HCT116 (cell line): ENCODE results near the gene CDH16. TPM values are rescaled to one million over a fixed set of nuclear protein-coding genes. Genes with fewer than 3 reads are reported as not detected.

Source experiments
- ATAC-seq: fragments of 200-7000 bp; cut with Tn5 transposase; 2 replicates; pipeline ENCODE4 v1.9.1; 2020; ENCODE audit warnings: mild to moderate bottlenecking, moderate library complexity
- BruUV-seq: library from RNA; stranded (reverse); fragments of 400-500 nt; replicated peaks from 2 replicates; lab custom pipeline; 2021; lab: Mats Ljungman, UMichigan
- CTCF ChIA-PET: fragments of 300-600 bp; sonication (Branson Sonifier 250); formaldehyde crosslinking; loops from one replicate; lab custom pipeline; 2021; ENCODE audit warnings: antibody characterized with exemption; lab: Charles Lee
- POLR2A ChIA-PET: fragments of 300-600, 350-600 bp; sonication (Branson Sonifier 250); formaldehyde crosslinking; loops from one replicate; lab custom pipeline; 2021; ENCODE audit warnings: antibody characterized with exemption; lab: Charles Lee
- RAD21 ChIA-PET, 2 experiments: fragments of 300-600 bp; sonication (Branson Sonifier 250); formaldehyde crosslinking; loops; one replicate each; lab custom pipeline; 2023; ENCODE audit warnings: low total read pairs in 2 of 2; ENCODE audit not compliant: uncharacterized antibody in 2 of 2, unreplicated experiment in 2 of 2, low non-redundant PET in 1 of 2; lab: Charles Lee
- DNase-seq: peaks from one replicate; pipeline ENCODE4 v3.0.0-alpha.2; 2010; ENCODE audit warnings: low read depth, low spot score
- H2AFZ ChIP-seq: fragments of 200-600 bp; shearing (Covaris generic), sonication (generic); 2 replicates; pipeline ENCODE4 v1.6.1; 2017; ENCODE audit warnings: low read depth, mixed run types, mixed read lengths, antibody characterized with exemption, low read length; ENCODE audit not compliant: poor library complexity, severe bottlenecking
- H3K27ac ChIP-seq: 2 replicates; pipeline ENCODE4 v1.5.1; 2012; ENCODE audit warnings: low read depth, low read length
- H3K27me3 ChIP-seq: fragments of 200-600 bp; sonication (generic); 2 replicates; pipeline ENCODE4 v1.6.1; 2016; ENCODE audit warnings: mixed run types, low read length, mixed read lengths; ENCODE audit not compliant: insufficient read depth
- H3K36me3 ChIP-seq, 2 experiments: fragments of 200-500 bp in 1 of 2; fragments of 200-600 bp in 1 of 2; sonication (Bioruptor generic) in 1 of 2; sonication (generic) in 1 of 2; 2 replicates each; pipeline versions ENCODE4 v1.5.1 to v1.6.1; 2014 to 2016; ENCODE audit warnings: low read length in 2 of 2, inconsistent platforms in 1 of 2, mixed read lengths in 1 of 2, mixed run types in 1 of 2; ENCODE audit not compliant: insufficient read depth in 2 of 2, control insufficient read depth in 1 of 2
- H3K4me1 ChIP-seq, 2 experiments: fragments of 200-600 bp in 1 of 2; sonication (generic) in 1 of 2; 2 replicates each; pipeline versions ENCODE4 v1.5.1 to v1.6.1; 2012 to 2017; ENCODE audit warnings: low read length in 2 of 2, inconsistent platforms in 1 of 2, mild to moderate bottlenecking in 1 of 2, mixed read lengths in 1 of 2, mixed run types in 1 of 2, moderate library complexity in 1 of 2; ENCODE audit not compliant: insufficient read depth in 2 of 2, control insufficient read depth in 1 of 2
- H3K4me2 ChIP-seq: fragments of 200-600 bp; sonication (generic); 2 replicates; pipeline ENCODE4 v1.6.1; 2017; ENCODE audit warnings: mixed run types, low read length, mixed read lengths
- H3K4me3 ChIP-seq, 2 experiments: fragments of 200-600 bp in 1 of 2; sonication (generic) in 1 of 2; replicated peaks in 1 of 2; 2 replicates each; pipeline ENCODE4 v1.5.1; 2011 to 2016; ENCODE audit warnings: low read length in 2 of 2, control low read depth in 1 of 2, low read depth in 1 of 2, mild to moderate bottlenecking in 1 of 2, mixed read lengths in 1 of 2, mixed run types in 1 of 2
- H3K79me2 ChIP-seq: fragments of 200-600 bp; sonication (generic); 2 replicates; pipeline ENCODE4 v1.6.1; 2017; ENCODE audit warnings: mild to moderate bottlenecking, mixed run types, low read length, moderate library complexity, mixed read lengths; ENCODE audit not compliant: insufficient read depth
- H3K9ac ChIP-seq: fragments of 200-600 bp; sonication (generic); 2 replicates; pipeline ENCODE4 v1.6.1; 2016; ENCODE audit warnings: low read length, mixed read lengths
- H3K9me2 ChIP-seq: fragments of 200-600 bp; sonication (generic), shearing (Covaris generic); 2 replicates; pipeline ENCODE4 v1.6.1; 2017; ENCODE audit warnings: mixed run types, mild to moderate bottlenecking, moderate library complexity; ENCODE audit not compliant: insufficient read depth
- H3K9me3 ChIP-seq, 2 experiments: fragments of 200-500 bp in 1 of 2; fragments of 200-600 bp in 1 of 2; sonication (Bioruptor generic) in 1 of 2; sonication (generic) in 1 of 2; 2 replicates each; pipeline ENCODE4 v1.6.1; 2014 to 2017; ENCODE audit warnings: low read length in 2 of 2, mixed read lengths in 2 of 2, inconsistent platforms in 1 of 2, low read depth in 1 of 2, mild to moderate bottlenecking in 1 of 2, mixed run types in 1 of 2, moderate library complexity in 1 of 2; ENCODE audit not compliant: control insufficient read depth in 1 of 2, insufficient read depth in 1 of 2
- H4K20me1 ChIP-seq: fragments of 200-600 bp; sonication (generic), shearing (Covaris generic); 2 replicates; pipeline ENCODE4 v1.6.1; 2017; ENCODE audit warnings: mixed run types, mild to moderate bottlenecking, moderate library complexity; ENCODE audit not compliant: insufficient read depth
- ATF3 ChIP-seq: IDR thresholded peaks from 2 replicates; pipeline ENCODE4 v1.6.1; 2012
- CBX3 ChIP-seq: IDR thresholded peaks from 2 replicates; pipeline ENCODE4 v1.6.1; 2012; ENCODE audit warnings: low read depth
- CTCF ChIP-seq, 3 experiments: fragments of 200-600 bp in 1 of 3; sonication (generic) in 1 of 3; IDR thresholded peaks in 2 of 3; conservative IDR thresholded peaks in 1 of 3; 2 replicates each; pipeline ENCODE4 v1.5.1; 2012 to 2017; ENCODE audit warnings: low read depth in 2 of 3, low read length in 2 of 3, antibody characterized with exemption in 1 of 3, borderline replicate concordance in 1 of 3, control low read depth in 1 of 3, mild to moderate bottlenecking in 1 of 3, mixed read lengths in 1 of 3, mixed run types in 1 of 3, moderate library complexity in 1 of 3; ENCODE audit not compliant: insufficient read depth in 1 of 3
- EGR1 ChIP-seq: IDR thresholded peaks from 2 replicates; pipeline ENCODE4 v1.6.1; 2012; ENCODE audit warnings: low read depth
- ELF1 ChIP-seq: IDR thresholded peaks from 2 replicates; pipeline ENCODE4 v1.6.1; 2012; ENCODE audit warnings: low read depth, borderline replicate concordance
- EZH2 ChIP-seq: fragments of 200-600 bp; sonication (generic); IDR thresholded peaks from 2 replicates; pipeline ENCODE4 v1.6.1; 2017; ENCODE audit warnings: antibody characterized with exemption, mixed run types
- EZH2phosphoT487 ChIP-seq: fragments of 200-600 bp; IDR thresholded peaks from 2 replicates; pipeline ENCODE4 v1.6.1; 2018; ENCODE audit warnings: antibody characterized with exemption, borderline replicate concordance
- FOSL1 ChIP-seq: IDR thresholded peaks from 2 replicates; pipeline ENCODE4 v1.6.1; 2012; ENCODE audit warnings: low read depth
- JUND ChIP-seq: IDR thresholded peaks from 2 replicates; pipeline ENCODE4 v1.6.1; 2012
- POLR2AphosphoS5 ChIP-seq: IDR thresholded peaks from 2 replicates; pipeline ENCODE4 v1.6.1; 2011; ENCODE audit warnings: mild to moderate bottlenecking, low read depth, low read length, moderate library complexity
- RAD21 ChIP-seq: IDR thresholded peaks from 2 replicates; pipeline ENCODE4 v1.6.1; 2012; ENCODE audit warnings: low read depth, mild to moderate bottlenecking
- REST ChIP-seq: IDR thresholded peaks from 2 replicates; pipeline ENCODE4 v1.6.1; 2012; ENCODE audit warnings: low read depth
- SIN3A ChIP-seq: IDR thresholded peaks from 2 replicates; pipeline ENCODE4 v1.6.1; 2012; ENCODE audit warnings: low read depth
- SRF ChIP-seq: IDR thresholded peaks from 2 replicates; pipeline ENCODE4 v1.6.1; 2012; ENCODE audit warnings: low read depth
- TCF7L2 ChIP-seq: IDR thresholded peaks from 2 replicates; pipeline ENCODE4 v1.7.0; 2011; ENCODE audit warnings: borderline replicate concordance, inconsistent platforms; ENCODE audit not compliant: insufficient read depth, insufficient read length; ENCODE audit errors: extremely low read depth
- YY1 ChIP-seq: IDR thresholded peaks from 2 replicates; pipeline ENCODE4 v1.6.1; 2011; ENCODE audit warnings: low read length, low read depth, moderate library complexity, mild to moderate bottlenecking; ENCODE audit not compliant: insufficient replicate concordance; ENCODE audit errors: extremely low read depth
- ZBTB33 ChIP-seq: IDR thresholded peaks from 2 replicates; pipeline ENCODE4 v1.6.1; 2011; ENCODE audit warnings: mild to moderate bottlenecking, low read length, moderate library complexity; ENCODE audit not compliant: insufficient replicate concordance; ENCODE audit errors: extremely low read depth
- ZFX ChIP-seq: fragments of 450-650 bp; IDR thresholded peaks from 2 replicates; pipeline ENCODE4 v1.6.1; 2017
- ZNF274 ChIP-seq: fragments of 200-500 bp; sonication (Bioruptor generic); IDR thresholded peaks from 2 replicates; pipeline ENCODE4 v1.6.1; 2014; ENCODE audit warnings: mild to moderate bottlenecking, low read depth, low read length, inconsistent platforms
- intact Hi-C: fragments of 100-400 bp; cut with micrococcal nuclease; formaldehyde crosslinking; loops from 2 replicates; pipeline ENCODE4 v1.10.0; 2022
- total RNA-seq: library from RNA; stranded (reverse); gene quantifications from one replicate; pipeline ENCODE4 v1.2.1, GENCODE V29; 2021; ENCODE audit not compliant: unreplicated experiment

Gene CDH16
- total RNA-seq, 1 experiment from 2014 or later, result not detected

GRCh38 chr16:66935314-66936011, 16.8 kb upstream of the CDH16 start, which contains the start of gene CES2:
CES2 (plus strand) TSS chr16:66935516; CDS start chr16:66935636, 120 bp downstream.
- Histone ChIP-seq H3K36me3 (peaks cover 14 to 28% of the 10 kb centered on the region in 2 experiments; a peak in 3 of 4 replicates), H3K4me3 (peak within 1 kb of the TSS; percentile 99), H3K9me2 (no peaks in the 10 kb centered on the region), H2AFZ (no peak within 1 kb of the TSS), H3K79me2 (peaks cover 62% of the 10 kb centered on the region), H3K9ac (peak within 1 kb of the TSS; percentile 98), H3K4me2 (peak within 1 kb of the TSS; percentile 97), H4K20me1 (no peaks in the 10 kb centered on the region), H3K27me3 (no peaks in the 10 kb centered on the region), H3K4me1 (peaks cover 0 to 26% of the 10 kb centered on the region in 2 experiments; a peak in 3 of 4 replicates), H3K27ac (peak within 1 kb of the TSS; percentile 95), H3K9me3 (no peaks in the 10 kb centered on the region)
- DNase-seq (no peak), ATAC-seq (peak; percentile 39)
- ChIA-PET RAD21 (no interaction called here), CTCF (no interaction called here), POLR2A (no interaction called here)
- TF ChIP-seq SIN3A (no peak), CBX3 (no peak), FOSL1 (no peak), ZFX (no peak), CTCF (IDR thresholded peaks at IDR 0.05 in 2 of 3, conservative IDR thresholded peaks at IDR 0.05 in 1 of 3; ENCODE audit: borderline replicate concordance in 1 of 3, insufficient read depth in 1 of 3, low read depth in 2 of 3, low read length in 2 of 3) (no peak), EZH2 (no peak), EZH2phosphoT487 (no peak), ATF3 (no peak), ZNF274 (no peak), EGR1 (no peak), POLR2AphosphoS5 (no peak), REST (no peak), SRF (no peak), RAD21 (no peak), YY1 (no peak), ZBTB33 (no peak), TCF7L2 (no peak), JUND (no peak), ELF1 (no peak)
- intact Hi-C loops, result no loop called here
- BruUV-seq, result no TSS peak
